Measurements from ENCODE around the gene OSBPL6. TPM values are rescaled to one million over a fixed set of nuclear protein-coding genes. Genes with fewer than 3 reads are reported as not detected.

Gene OSBPL6
- total RNA-seq, 1 donor from 2014 or later: 3.6 TPM

GRCh38 chr2:178243961-178244360 lies 49.6 kb downstream of the OSBPL6 start:
- no peak for TF ChIP-seq CTCF (IDR thresholded peaks at IDR 0.05; ENCODE audit: insufficient read depth, low read length, poor library complexity, severe bottlenecking)
- H3K4me3 ChIP-seq (ENCODE audit: low read depth, low read length): no peak overlapping the region
- DNase-seq (ENCODE audit: low read depth): no peak

GRCh38 chr2:178244777-178245176 lies 50.5 kb downstream of the OSBPL6 start:
- TF ChIP-seq CTCF (IDR thresholded peaks at IDR 0.05; ENCODE audit: insufficient read depth, low read length, poor library complexity, severe bottlenecking): no peak
- Histone ChIP-seq H3K36me3 (ENCODE audit: control insufficient read depth, insufficient read depth, low read length) (no peaks in the 10 kb centered on the region), H3K4me3 (ENCODE audit: low read depth, low read length) (no peak overlapping the region)

More at GRCh38 chr2:178243961-178244360, 49.6 kb downstream of the OSBPL6 start:
- Histone ChIP-seq H3K27me3 (ENCODE audit: control insufficient read depth, insufficient read depth, low read length) (no peaks in the 10 kb centered on the region), H3K36me3 (ENCODE audit: control insufficient read depth, insufficient read depth, low read length) (no peaks in the 10 kb centered on the region)

GRCh38 chr2:178246696-178247095 lies 52.4 kb downstream of the OSBPL6 start:
- DNase-seq (ENCODE audit: low read depth): no peak
- Histone ChIP-seq H3K36me3 (ENCODE audit: control insufficient read depth, insufficient read depth, low read length) (no peaks in the 10 kb centered on the region), H3K4me3 (ENCODE audit: low read depth, low read length) (no peak overlapping the region), H3K27me3 (ENCODE audit: control insufficient read depth, insufficient read depth, low read length) (no peaks in the 10 kb centered on the region)
- no peak for TF ChIP-seq CTCF (IDR thresholded peaks at IDR 0.05; ENCODE audit: insufficient read depth, low read length, poor library complexity, severe bottlenecking)

More at GRCh38 chr2:178244777-178245176, 50.5 kb downstream of the OSBPL6 start:
- H3K27me3 ChIP-seq (ENCODE audit: control insufficient read depth, insufficient read depth, low read length): no peaks in the 10 kb centered on the region
- DNase-seq (ENCODE audit: low read depth): no peak

GRCh38 chr2:178247250-178247649 lies 52.9 kb downstream of the OSBPL6 start:
- Histone ChIP-seq H3K4me3 (ENCODE audit: low read depth, low read length) (no peak overlapping the region), H3K36me3 (ENCODE audit: control insufficient read depth, insufficient read depth, low read length) (no peaks in the 10 kb centered on the region), H3K27me3 (ENCODE audit: control insufficient read depth, insufficient read depth, low read length) (no peaks in the 10 kb centered on the region)
- no peak for DNase-seq (ENCODE audit: low read depth)
- TF ChIP-seq CTCF (IDR thresholded peaks at IDR 0.05; ENCODE audit: insufficient read depth, low read length, poor library complexity, severe bottlenecking): no peak

GRCh38 chr2:178250429-178250828 lies 56.1 kb downstream of the OSBPL6 start:
- TF ChIP-seq CTCF (IDR thresholded peaks at IDR 0.05; ENCODE audit: insufficient read depth, low read length, poor library complexity, severe bottlenecking): no peak
- no peak for DNase-seq (ENCODE audit: low read depth)
- Histone ChIP-seq H3K4me3 (ENCODE audit: low read depth, low read length) (no peak overlapping the region), H3K36me3 (ENCODE audit: control insufficient read depth, insufficient read depth, low read length) (no peaks in the 10 kb centered on the region), H3K27me3 (ENCODE audit: control insufficient read depth, insufficient read depth, low read length) (no peaks in the 10 kb centered on the region)

- Histone ChIP-seq H3K4me3 (ENCODE audit: low read depth, low read length) (no peak overlapping the region), H3K27me3 (ENCODE audit: control insufficient read depth, insufficient read depth, low read length) (no peaks in the 10 kb centered on the region), H3K36me3 (ENCODE audit: control insufficient read depth, insufficient read depth, low read length) (no peaks in the 10 kb centered on the region)
- TF ChIP-seq CTCF (IDR thresholded peaks at IDR 0.05; ENCODE audit: insufficient read depth, low read length, poor library complexity, severe bottlenecking): no peak
- DNase-seq (ENCODE audit: low read depth): no peak
These were observed 57.0 kb downstream of the OSBPL6 start for GRCh38 chr2:178251151-178251955.

Data from kidney epithelial cell (primary cell).